A549 (cell line): ENCODE measurements around the gene MGRN1.

Source experiments
- CBX8 ChIP-seq: fragments of 200-600 bp; sonication (generic); IDR thresholded peaks from 2 replicates; pipeline ENCODE4 v1.6.1; 2016
- EP300 ChIP-seq, 2 experiments: fragments of >200 bp; sonication (Bioruptor Twin); formaldehyde crosslinking; IDR thresholded peaks; 2 replicates in 1 of 2; 3 replicates in 1 of 2; pipeline ENCODE4 v1.6.1; 2016 to 2017
- HDAC2 ChIP-seq: fragments of 200-600 bp; sonication (generic); IDR thresholded peaks from 2 replicates; pipeline ENCODE4 v1.6.1; 2016
- JUNB ChIP-seq: fragments of >200 bp; sonication (Bioruptor Twin); formaldehyde crosslinking; IDR thresholded peaks from 2 replicates; pipeline ENCODE4 v1.6.1; 2016
- KDM5A ChIP-seq: fragments of 200-600 bp; sonication (generic); IDR thresholded peaks from 2 replicates; pipeline ENCODE4 v1.6.1; 2016; ENCODE audit warnings: antibody characterized with exemption, mild to moderate bottlenecking
- POLR2A ChIP-seq: IDR thresholded peaks from 2 replicates; pipeline ENCODE4 v1.6.1; 2012; ENCODE audit warnings: mild to moderate bottlenecking, low read length
- SREBF2 ChIP-seq: fragments of 450-650 bp; IDR thresholded peaks from 2 replicates; pipeline ENCODE4 v1.6.1; 2014; ENCODE audit warnings: mild to moderate bottlenecking, moderate library complexity
- ZNF302 ChIP-seq: fragments of 250-450 bp; sonication (Bioruptor Pico); IDR thresholded peaks from 2 replicates; pipeline ENCODE4 v1.9.0; 2021; ENCODE audit warnings: inconsistent platforms, mild to moderate bottlenecking, moderate library complexity
- TF ChIP-seq, protein P1 (sequence below): fragments of >200 bp; sonication (Bioruptor Twin); formaldehyde crosslinking; IDR thresholded peaks from 2 replicates; pipeline ENCODE4 v1.6.1; 2016
- TF ChIP-seq, protein P2 (sequence below): fragments of >200 bp; sonication (Bioruptor Twin); formaldehyde crosslinking; IDR thresholded peaks from 3 replicates; pipeline ENCODE4 v1.5.1; 2016
- TF ChIP-seq, protein P3 (sequence below): fragments of >200 bp; sonication (Bioruptor Twin); formaldehyde crosslinking; IDR thresholded peaks from 3 replicates; pipeline ENCODE4 v1.6.1; 2016

DNA sequence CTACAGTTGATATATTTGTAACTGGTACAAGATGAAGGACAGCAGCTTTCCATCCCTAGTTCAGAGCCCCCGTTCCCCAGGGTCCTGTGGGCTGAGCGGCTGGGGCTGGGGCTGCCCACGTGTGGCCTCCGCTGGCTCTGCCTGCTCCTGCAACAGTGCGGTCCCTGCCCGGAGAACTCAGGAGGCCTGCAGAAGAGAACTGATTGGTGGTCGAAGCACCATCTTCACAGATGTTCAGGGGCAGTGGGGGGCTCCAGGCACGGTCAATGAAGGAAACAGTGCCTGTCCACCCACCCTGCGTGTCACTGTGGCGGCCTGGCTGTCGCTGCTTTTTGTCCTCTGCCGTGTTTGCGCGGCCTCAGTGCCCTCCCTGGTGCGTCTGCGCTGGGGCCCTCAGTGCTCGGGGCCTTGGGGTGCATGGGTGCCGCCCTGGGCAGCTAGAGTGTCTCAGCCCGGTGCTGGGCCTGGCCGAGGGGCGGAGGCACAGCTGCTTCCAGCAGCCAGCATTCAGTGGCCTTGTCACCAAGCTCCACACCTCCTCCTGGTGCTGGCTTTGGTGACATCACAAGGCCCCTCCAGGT is 64.6 kb downstream of the MGRN1 start:
- TF ChIP-seq, protein P1, sequence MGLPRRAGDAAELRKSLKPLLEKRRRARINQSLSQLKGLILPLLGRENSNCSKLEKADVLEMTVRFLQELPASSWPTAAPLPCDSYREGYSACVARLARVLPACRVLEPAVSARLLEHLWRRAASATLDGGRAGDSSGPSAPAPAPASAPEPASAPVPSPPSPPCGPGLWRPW: no peak
- TF ChIP-seq, protein P2, sequence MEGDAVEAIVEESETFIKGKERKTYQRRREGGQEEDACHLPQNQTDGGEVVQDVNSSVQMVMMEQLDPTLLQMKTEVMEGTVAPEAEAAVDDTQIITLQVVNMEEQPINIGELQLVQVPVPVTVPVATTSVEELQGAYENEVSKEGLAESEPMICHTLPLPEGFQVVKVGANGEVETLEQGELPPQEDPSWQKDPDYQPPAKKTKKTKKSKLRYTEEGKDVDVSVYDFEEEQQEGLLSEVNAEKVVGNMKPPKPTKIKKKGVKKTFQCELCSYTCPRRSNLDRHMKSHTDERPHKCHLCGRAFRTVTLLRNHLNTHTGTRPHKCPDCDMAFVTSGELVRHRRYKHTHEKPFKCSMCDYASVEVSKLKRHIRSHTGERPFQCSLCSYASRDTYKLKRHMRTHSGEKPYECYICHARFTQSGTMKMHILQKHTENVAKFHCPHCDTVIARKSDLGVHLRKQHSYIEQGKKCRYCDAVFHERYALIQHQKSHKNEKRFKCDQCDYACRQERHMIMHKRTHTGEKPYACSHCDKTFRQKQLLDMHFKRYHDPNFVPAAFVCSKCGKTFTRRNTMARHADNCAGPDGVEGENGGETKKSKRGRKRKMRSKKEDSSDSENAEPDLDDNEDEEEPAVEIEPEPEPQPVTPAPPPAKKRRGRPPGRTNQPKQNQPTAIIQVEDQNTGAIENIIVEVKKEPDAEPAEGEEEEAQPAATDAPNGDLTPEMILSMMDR: no peak
- no peak for TF ChIP-seq CBX8
- no peak for TF ChIP-seq KDM5A
- TF ChIP-seq JUNB: no peak
- TF ChIP-seq SREBF2: no peak
- no peak for TF ChIP-seq POLR2A
- no peak for TF ChIP-seq HDAC2
- TF ChIP-seq, protein P3, sequence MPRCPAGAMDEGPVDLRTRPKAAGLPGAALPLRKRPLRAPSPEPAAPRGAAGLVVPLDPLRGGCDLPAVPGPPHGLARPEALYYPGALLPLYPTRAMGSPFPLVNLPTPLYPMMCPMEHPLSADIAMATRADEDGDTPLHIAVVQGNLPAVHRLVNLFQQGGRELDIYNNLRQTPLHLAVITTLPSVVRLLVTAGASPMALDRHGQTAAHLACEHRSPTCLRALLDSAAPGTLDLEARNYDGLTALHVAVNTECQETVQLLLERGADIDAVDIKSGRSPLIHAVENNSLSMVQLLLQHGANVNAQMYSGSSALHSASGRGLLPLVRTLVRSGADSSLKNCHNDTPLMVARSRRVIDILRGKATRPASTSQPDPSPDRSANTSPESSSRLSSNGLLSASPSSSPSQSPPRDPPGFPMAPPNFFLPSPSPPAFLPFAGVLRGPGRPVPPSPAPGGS: no peak
- TF ChIP-seq ZNF302 (CRISPR knock-in tag): no peak
- TF ChIP-seq EP300 (IDR thresholded peaks at IDR 0.05): no peak
